ENCODE results near the gene GALNT5.
"Not testable (repeated sequence)": the region's sequence is repeated elsewhere in the genome, so short reads cannot be mapped to it uniquely, and the experiment has no call there.

Gene GALNT5

GRCh38 chr2:157259960-157260359, 2.5 kb downstream of the GALNT5 start:
- Histone ChIP-seq H3K9me3 (ENCODE audit: control insufficient read depth, insufficient read depth, low read length) (no peaks in the 10 kb centered on the region), H3K4me1 (ENCODE audit: insufficient read depth, low read length) (peaks cover 16% of the 10 kb centered on the region), H3K36me3 (ENCODE audit: insufficient read depth, low read length) (no peaks in the 10 kb centered on the region), H3K9ac (ENCODE audit: low read depth, low read length) (no peak overlapping the region)

GRCh38 chr2:157260533-157261198, 3.2 kb downstream of the GALNT5 start:
- Histone ChIP-seq H3K4me1 (ENCODE audit: insufficient read depth, low read length) (peaks cover 22% of the 10 kb centered on the region), H3K9ac (ENCODE audit: low read depth, low read length) (no peak overlapping the region), H3K9me3 (ENCODE audit: control insufficient read depth, insufficient read depth, low read length) (no peaks in the 10 kb centered on the region), H3K36me3 (ENCODE audit: insufficient read depth, low read length) (no peaks in the 10 kb centered on the region)

DNA sequence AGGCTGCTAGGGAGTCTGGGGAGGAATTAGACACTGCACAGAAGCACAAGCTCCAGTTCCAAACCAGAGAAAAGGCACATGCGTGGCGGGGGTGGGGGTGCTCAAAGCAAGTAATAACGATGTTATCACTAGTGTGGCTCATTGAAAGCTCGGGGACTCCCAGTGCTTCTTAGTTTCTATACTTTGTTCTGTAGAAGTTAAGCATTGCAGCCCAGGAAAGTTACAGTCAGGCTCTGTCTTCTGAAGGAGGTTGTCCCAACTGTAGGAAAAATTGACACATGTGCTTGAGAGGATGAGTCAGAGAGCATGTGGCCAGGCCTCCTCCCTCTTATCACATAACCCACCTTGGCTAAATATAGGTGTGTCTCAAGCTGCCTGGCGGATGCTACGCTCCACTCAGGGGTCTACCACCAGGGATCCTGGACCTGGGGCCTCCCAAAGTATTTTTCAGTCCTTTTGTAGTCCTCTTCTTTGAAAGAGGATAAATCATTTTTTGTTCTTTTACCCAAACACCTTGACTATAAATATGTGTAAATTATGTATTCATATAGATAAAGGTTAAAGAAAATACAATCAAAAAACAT, 3.8 kb downstream of the GALNT5 start:
- H3K4me1 ChIP-seq (ENCODE audit: insufficient read depth, low read length): peaks cover 22% of the 10 kb centered on the region
- H3K9me3 ChIP-seq (ENCODE audit: control insufficient read depth, insufficient read depth, low read length): no peaks in the 10 kb centered on the region
- no peak overlapping the region for H3K9ac ChIP-seq (ENCODE audit: low read depth, low read length)
- H3K36me3 ChIP-seq (ENCODE audit: insufficient read depth, low read length): no peaks in the 10 kb centered on the region

- H3K4me1 ChIP-seq (ENCODE audit: insufficient read depth, low read length): peaks cover 22% of the 10 kb centered on the region
- no peaks in the 10 kb centered on the region for H3K36me3 ChIP-seq (ENCODE audit: insufficient read depth, low read length)
- H3K9ac ChIP-seq (ENCODE audit: low read depth, low read length): no peak overlapping the region
- H3K9me3 ChIP-seq (ENCODE audit: control insufficient read depth, insufficient read depth, low read length): no peaks in the 10 kb centered on the region
These were observed 4.7 kb downstream of the GALNT5 start for GRCh38 chr2:157262248-157262647.

GRCh38 chr2:157264099-157264498, 6.6 kb downstream of the GALNT5 start:
- H3K9ac ChIP-seq (ENCODE audit: low read depth, low read length): no peak overlapping the region
- no peaks in the 10 kb centered on the region for H3K36me3 ChIP-seq (ENCODE audit: insufficient read depth, low read length)
- H3K4me1 ChIP-seq (ENCODE audit: insufficient read depth, low read length): peaks cover 19% of the 10 kb centered on the region
- H3K9me3 ChIP-seq (ENCODE audit: control insufficient read depth, insufficient read depth, low read length): no peaks in the 10 kb centered on the region

DNA sequence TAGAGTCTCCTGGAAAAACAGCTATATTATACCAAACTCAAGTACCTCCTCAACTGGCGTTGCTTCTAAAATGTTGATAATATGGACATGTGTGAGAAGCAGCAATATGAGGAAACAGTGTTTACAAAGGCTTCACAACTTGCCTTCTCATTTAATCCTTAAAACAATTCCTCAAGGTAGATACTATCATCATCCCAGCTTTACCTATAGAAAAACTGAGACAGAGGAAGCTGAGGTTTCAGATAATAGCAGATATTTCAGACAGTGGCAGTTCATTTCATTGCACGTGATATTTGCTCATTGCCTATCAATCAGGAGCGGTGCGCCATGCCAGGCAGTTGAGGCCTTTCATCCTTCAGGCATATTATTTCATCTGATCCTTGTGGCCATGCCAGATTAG, 8.3 kb downstream of the GALNT5 start:
- no peaks in the 10 kb centered on the region for H3K9me3 ChIP-seq (ENCODE audit: control insufficient read depth, insufficient read depth, low read length)
- peaks cover 25% of the 10 kb centered on the region for H3K4me1 ChIP-seq (ENCODE audit: insufficient read depth, low read length)
- no peaks in the 10 kb centered on the region for H3K36me3 ChIP-seq (ENCODE audit: insufficient read depth, low read length)
- H3K9ac ChIP-seq (ENCODE audit: low read depth, low read length): no peak overlapping the region

DNA sequence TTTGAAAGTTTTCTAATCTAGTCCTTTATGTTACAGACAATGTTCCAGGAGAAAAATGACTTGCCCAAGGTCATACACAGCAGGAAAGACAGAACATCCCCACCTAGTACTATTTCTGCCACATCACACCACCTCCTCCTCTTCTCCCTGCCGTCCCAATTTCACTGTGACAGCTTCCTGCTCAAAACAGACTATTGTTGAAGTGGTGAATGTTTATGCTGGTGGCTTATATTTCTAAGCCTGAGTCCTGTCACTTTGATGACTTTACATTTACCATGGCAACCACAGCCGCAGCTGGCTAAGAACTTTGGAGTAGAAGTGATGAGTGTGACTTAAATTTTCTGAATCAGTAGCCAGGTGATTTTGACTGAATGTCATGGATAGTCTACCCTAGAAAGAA, 10.0 kb downstream of the GALNT5 start:
- Histone ChIP-seq H3K36me3 (ENCODE audit: insufficient read depth, low read length) (no peaks in the 10 kb centered on the region), H3K4me1 (ENCODE audit: insufficient read depth, low read length) (peaks cover 22% of the 10 kb centered on the region), H3K9ac (ENCODE audit: low read depth, low read length) (no peak overlapping the region), H3K9me3 (ENCODE audit: control insufficient read depth, insufficient read depth, low read length) (no peaks in the 10 kb centered on the region)

DNA sequence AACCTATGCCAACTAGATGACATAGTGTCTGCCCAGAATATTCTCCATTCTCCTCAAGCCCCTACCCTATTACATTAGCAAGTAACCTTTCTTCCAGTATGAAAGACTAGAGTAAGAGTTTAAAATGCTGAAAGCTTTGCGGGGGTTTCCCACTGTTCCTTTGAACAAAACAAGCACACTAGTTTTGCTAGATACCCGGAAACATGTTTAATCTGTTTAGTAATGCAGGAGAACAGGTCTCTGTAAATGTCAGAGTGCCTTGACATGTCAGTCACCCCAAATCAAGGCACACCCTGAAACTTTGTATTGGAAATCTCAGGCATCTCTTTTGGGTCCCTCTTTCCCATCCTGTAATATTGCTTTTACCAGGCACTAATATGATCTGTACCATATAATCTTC, 11.6 kb downstream of the GALNT5 start:
- H3K9ac ChIP-seq (ENCODE audit: low read depth, low read length): no peak overlapping the region

GRCh38 chr2:157269922-157270321, 12.4 kb downstream of the GALNT5 start:
- Histone ChIP-seq H3K9me3 (ENCODE audit: control insufficient read depth, insufficient read depth, low read length) (no peaks in the 10 kb centered on the region), H3K9ac (ENCODE audit: low read depth, low read length) (no peak overlapping the region)

More for the DNA sequence above, 11.6 kb downstream of the GALNT5 start:
- Histone ChIP-seq H3K9me3 (ENCODE audit: control insufficient read depth, insufficient read depth, low read length) (no peaks in the 10 kb centered on the region), H3K4me1 (ENCODE audit: insufficient read depth, low read length) (peaks cover 19% of the 10 kb centered on the region), H3K36me3 (ENCODE audit: insufficient read depth, low read length) (no peaks in the 10 kb centered on the region)

GRCh38 chr2:157271590-157272203, 14.2 kb downstream of the GALNT5 start:
- no peaks in the 10 kb centered on the region for H3K36me3 ChIP-seq (ENCODE audit: insufficient read depth, low read length)
- H3K9ac ChIP-seq (ENCODE audit: low read depth, low read length): no peak overlapping the region
- H3K9me3 ChIP-seq (ENCODE audit: control insufficient read depth, insufficient read depth, low read length): no peaks in the 10 kb centered on the region
- peaks cover 6% of the 10 kb centered on the region; the same call in 1 of the 2 replicates for H3K4me1 ChIP-seq (ENCODE audit: insufficient read depth, low read length)

More at GRCh38 chr2:157269922-157270321, 12.4 kb downstream of the GALNT5 start:
- no peaks in the 10 kb centered on the region for H3K36me3 ChIP-seq (ENCODE audit: insufficient read depth, low read length)
- H3K4me1 ChIP-seq (ENCODE audit: insufficient read depth, low read length): peaks cover 13% of the 10 kb centered on the region; the same call in 1 of the 2 replicates

DNA sequence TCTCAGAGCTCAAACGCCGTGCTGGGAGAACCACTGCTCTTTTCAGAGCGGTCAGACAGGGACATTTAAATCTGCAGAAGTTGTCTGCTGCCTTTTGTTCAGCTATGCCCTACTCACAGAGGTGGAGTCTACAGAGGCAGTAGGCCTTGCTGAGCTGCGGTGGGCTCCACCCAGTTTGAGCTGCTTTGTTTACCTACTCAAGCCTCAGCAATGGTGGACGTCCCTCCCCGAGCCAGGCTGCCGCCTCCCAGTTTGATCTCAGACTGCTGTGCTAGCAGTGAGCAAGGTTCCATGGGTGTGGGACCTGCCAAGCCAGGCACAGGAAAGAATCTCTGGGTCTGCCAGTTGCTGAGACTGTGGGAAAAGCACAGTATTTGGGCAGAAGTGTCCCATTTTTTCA, 21.8 kb downstream of the GALNT5 start:
- not testable (repeated sequence) for H3K4me1 ChIP-seq (ENCODE audit: insufficient read depth, low read length); H3K9ac ChIP-seq (ENCODE audit: low read depth, low read length); H3K9me3 ChIP-seq (ENCODE audit: control insufficient read depth, insufficient read depth, low read length); H3K36me3 ChIP-seq (ENCODE audit: insufficient read depth, low read length)

DNA sequence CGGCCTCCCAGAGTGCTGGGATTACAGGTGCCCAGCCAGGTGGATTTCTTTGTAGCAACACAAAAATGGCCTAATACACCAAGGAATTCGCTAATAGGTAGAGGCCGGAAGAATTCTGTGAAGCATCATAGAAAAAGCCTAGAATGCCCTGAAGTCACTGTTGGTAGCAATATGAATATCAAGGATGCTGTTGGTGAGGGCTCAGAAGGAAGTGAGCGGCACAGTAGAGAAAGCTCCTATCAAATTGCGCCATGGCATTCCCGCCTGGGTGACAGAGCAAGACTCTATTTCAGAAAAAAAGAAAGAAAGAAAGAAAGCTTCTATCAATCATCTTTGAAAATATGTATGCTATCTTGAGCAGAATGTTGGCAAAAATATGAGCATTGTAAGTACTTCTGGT, 23.8 kb downstream of the GALNT5 start:
- Histone ChIP-seq H3K36me3 (ENCODE audit: insufficient read depth, low read length) (no peaks in the 10 kb centered on the region), H3K9me3 (ENCODE audit: control insufficient read depth, insufficient read depth, low read length) (no peaks in the 10 kb centered on the region), H3K9ac (ENCODE audit: low read depth, low read length) (no peak overlapping the region), H3K4me1 (ENCODE audit: insufficient read depth, low read length) (no peaks in the 10 kb centered on the region)

GRCh38 chr2:157283468-157283867, 26.0 kb downstream of the GALNT5 start:
- H3K4me1 ChIP-seq (ENCODE audit: insufficient read depth, low read length): no peaks in the 10 kb centered on the region
- H3K36me3 ChIP-seq (ENCODE audit: insufficient read depth, low read length): no peaks in the 10 kb centered on the region
- H3K9me3 ChIP-seq (ENCODE audit: control insufficient read depth, insufficient read depth, low read length): no peaks in the 10 kb centered on the region
- H3K9ac ChIP-seq (ENCODE audit: low read depth, low read length): no peak overlapping the region

DNA sequence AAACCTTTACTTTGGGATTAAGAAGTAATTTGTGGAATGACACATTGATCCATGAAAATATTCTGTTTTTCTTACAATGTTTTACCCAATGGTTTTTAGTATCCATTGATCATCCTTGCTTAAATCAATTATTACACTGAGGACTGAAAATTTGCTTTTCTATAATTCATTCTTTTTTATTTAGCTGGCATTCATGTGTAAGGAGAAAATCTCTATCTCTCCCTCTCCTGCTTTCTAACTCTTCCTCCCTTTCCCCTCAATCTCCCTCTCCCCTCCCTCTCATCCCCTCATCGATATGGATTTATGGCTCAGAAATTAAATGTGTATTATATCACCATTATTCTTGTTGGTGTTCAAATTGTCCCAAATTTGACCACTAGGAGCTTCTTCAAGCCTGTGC, 29.7 kb downstream of the GALNT5 start:
- H3K9me3 ChIP-seq (ENCODE audit: control insufficient read depth, insufficient read depth, low read length): no peaks in the 10 kb centered on the region
- H3K9ac ChIP-seq (ENCODE audit: low read depth, low read length): no peak overlapping the region
- no peaks in the 10 kb centered on the region for H3K36me3 ChIP-seq (ENCODE audit: insufficient read depth, low read length)
- H3K4me1 ChIP-seq (ENCODE audit: insufficient read depth, low read length): no peaks in the 10 kb centered on the region

DNA sequence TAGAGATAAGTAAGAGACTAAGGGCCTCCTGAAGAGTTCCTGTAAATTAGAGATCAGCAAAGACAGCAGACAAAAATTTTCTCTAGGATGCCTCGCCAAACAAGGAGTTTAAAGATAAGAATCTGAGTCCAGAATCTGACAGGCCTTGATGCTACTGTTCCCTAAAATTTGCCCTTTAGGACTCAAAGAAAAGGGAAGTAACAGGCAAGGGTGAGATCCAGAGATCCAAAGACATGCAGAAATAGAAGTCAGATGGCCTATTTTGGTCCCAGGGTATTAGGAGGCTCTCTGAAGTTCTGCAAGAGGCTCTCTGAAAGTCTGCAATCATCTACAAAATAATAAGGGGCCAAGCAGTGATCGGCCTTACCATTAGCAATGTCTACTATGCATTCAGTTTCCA, 33.0 kb downstream of the GALNT5 start:
- no peak overlapping the region for H3K9ac ChIP-seq (ENCODE audit: low read depth, low read length)

More for the DNA sequence above, 33.0 kb downstream of the GALNT5 start:
- Histone ChIP-seq H3K9me3 (ENCODE audit: control insufficient read depth, insufficient read depth, low read length) (no peaks in the 10 kb centered on the region), H3K36me3 (ENCODE audit: insufficient read depth, low read length) (no peaks in the 10 kb centered on the region), H3K4me1 (ENCODE audit: insufficient read depth, low read length) (no peaks in the 10 kb centered on the region)

All from ES-I3 (cell line).